NT2/D1 (cell line): ENCODE data around the gene SDR9C7.

Experiments
- SUZ12 ChIP-seq: IDR thresholded peaks from 2 replicates; pipeline ENCODE4 v1.6.1; 2011; ENCODE audit not compliant: insufficient read length, insufficient read depth; ENCODE audit errors: extremely low read depth
- ZNF274 ChIP-seq: IDR thresholded peaks from 2 replicates; pipeline ENCODE4 v1.6.1; 2011; ENCODE audit warnings: mild to moderate bottlenecking, low read depth, low read length

DNA sequence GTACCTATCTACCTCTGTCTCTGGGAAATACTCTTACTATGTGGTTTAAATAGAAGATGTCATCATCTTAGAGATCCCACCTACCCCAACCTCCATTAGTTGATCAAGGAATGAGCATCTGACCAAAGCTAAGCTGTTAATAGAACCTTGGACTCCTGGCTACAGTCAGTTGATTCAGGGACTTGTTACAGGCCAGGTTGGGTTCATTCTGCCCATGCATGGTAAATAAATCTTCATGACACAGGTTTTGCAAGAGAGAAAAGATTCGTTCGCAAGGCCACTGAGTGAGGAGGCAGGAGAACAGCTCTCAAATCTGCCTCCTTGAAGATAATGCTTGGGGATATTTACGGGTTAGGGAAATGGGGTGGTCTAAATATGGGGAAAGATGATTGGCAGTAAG is 19.5 kb downstream of the SDR9C7 start:
- TF ChIP-seq SUZ12 (no peak), ZNF274 (no peak)
